ENCODE data around the gene RNF39.
A peak's percentile ranks its signal among the peaks of the same experiment; 100 is the strongest.
"Not testable (repeated sequence)": the region's sequence is repeated elsewhere in the genome, so short reads cannot be mapped to it uniquely, and the experiment has no call there.

Gene RNF39

GRCh38 chr6:30037182-30037788, 38.3 kb downstream of the RNF39 start:
- no peak for DNase-seq (ENCODE audit: low read depth)
- in situ Hi-C loops (cut with HindIII; ENCODE audit: low sequenced_read_pairs) = no loop called here
- TF ChIP-seq CTCF (IDR thresholded peaks at IDR 0.05; ENCODE audit: low read depth, low read length, missing control alignments) = peak; percentile 58
- no peak overlapping the region for H3K4me3 ChIP-seq (ENCODE audit: low read depth, low read length)

- TF ChIP-seq CTCF (IDR thresholded peaks at IDR 0.05; ENCODE audit: low read depth, low read length, missing control alignments) = no peak
- no peak for DNase-seq (ENCODE audit: low read depth)
- in situ Hi-C loops (cut with HindIII; ENCODE audit: low sequenced_read_pairs) = no loop called here
- no peak overlapping the region for H3K4me3 ChIP-seq (ENCODE audit: low read depth, low read length)
Observed at GRCh38 chr6:30035784-30036183, 39.8 kb downstream of the RNF39 start.

- DNase-seq (ENCODE audit: low read depth); in situ Hi-C loops (cut with HindIII; ENCODE audit: low sequenced_read_pairs): not testable (repeated sequence)
Observed at GRCh38 chr6:30033440-30033839, 42.1 kb downstream of the RNF39 start.

GRCh38 chr6:30031381-30031780, 44.2 kb downstream of the RNF39 start:
- TF ChIP-seq CTCF (IDR thresholded peaks at IDR 0.05; ENCODE audit: low read depth, low read length, missing control alignments) = no peak
- no peak overlapping the region for H3K4me3 ChIP-seq (ENCODE audit: low read depth, low read length)
- in situ Hi-C loops (cut with HindIII; ENCODE audit: low sequenced_read_pairs) = no loop called here
- DNase-seq (ENCODE audit: low read depth) = no peak

More at GRCh38 chr6:30033440-30033839, 42.1 kb downstream of the RNF39 start:
- H3K4me3 ChIP-seq (ENCODE audit: low read depth, low read length) = not testable (repeated sequence)

- TF ChIP-seq CTCF (IDR thresholded peaks at IDR 0.05; ENCODE audit: low read depth, low read length, missing control alignments) = no peak
- H3K4me3 ChIP-seq (ENCODE audit: low read depth, low read length) = no peak overlapping the region
- DNase-seq (ENCODE audit: low read depth) = no peak
- in situ Hi-C loops (cut with HindIII; ENCODE audit: low sequenced_read_pairs) = no loop called here
Observed at GRCh38 chr6:30029588-30029987, 46.0 kb downstream of the RNF39 start.

GRCh38 chr6:30025186-30025585, 50.4 kb downstream of the RNF39 start:
- in situ Hi-C loops (cut with HindIII; ENCODE audit: low sequenced_read_pairs) = no loop called here
- no peak for TF ChIP-seq CTCF (IDR thresholded peaks at IDR 0.05; ENCODE audit: low read depth, low read length, missing control alignments)
- no peak for DNase-seq (ENCODE audit: low read depth)
- no peak overlapping the region for H3K4me3 ChIP-seq (ENCODE audit: low read depth, low read length)

- DNase-seq (ENCODE audit: low read depth); H3K4me3 ChIP-seq (ENCODE audit: low read depth, low read length); in situ Hi-C loops (cut with HindIII; ENCODE audit: low sequenced_read_pairs): not testable (repeated sequence)
Observed at GRCh38 chr6:30022712-30023111, 52.9 kb downstream of the RNF39 start.

GRCh38 chr6:30022189-30022588, 53.4 kb downstream of the RNF39 start:
- in situ Hi-C loops (cut with HindIII; ENCODE audit: low sequenced_read_pairs) = no loop called here
- no peak for DNase-seq (ENCODE audit: low read depth)
- no peak overlapping the region for H3K4me3 ChIP-seq (ENCODE audit: low read depth, low read length)
- TF ChIP-seq CTCF (IDR thresholded peaks at IDR 0.05; ENCODE audit: low read depth, low read length, missing control alignments) = no peak
